ENCODE measurements around the gene JAKMIP2. TPM values are rescaled to one million over a fixed set of nuclear protein-coding genes. Genes with fewer than 3 reads are reported as not detected.

JAKMIP2 gene
- polyA plus RNA-seq, 1 of the 3 experiments (the other 2 are of a cell fraction) = 2.1 TPM

- Histone ChIP-seq H2AFZ (ENCODE audit: low read depth) (no peak overlapping the region), H4K20me1 (ENCODE audit: insufficient read depth) (no peaks in the 10 kb centered on the region), H3K27me3 (ENCODE audit: insufficient read depth) (no peaks in the 10 kb centered on the region), H3K9ac (no peak overlapping the region), H3K36me3 (replicated peaks in 1 of 2; ENCODE audit: control insufficient read depth in 1 of 2, insufficient read depth in 2 of 2, low read length in 1 of 2) (peaks cover 2% of the 10 kb centered on the region in 2 experiments), H3K9me3 (no peaks in the 10 kb centered on the region), H3K27ac (ENCODE audit: low read depth in 2 of 2, low read length in 1 of 2) (no peak overlapping the region), H3K4me2 (no peak overlapping the region), H3F3A (replicated peaks; ENCODE audit: insufficient read depth) (no peaks in the 10 kb centered on the region), H3K9me2 (no peaks in the 10 kb centered on the region), H3K4me3 (ENCODE audit: low read depth in 2 of 2, low read length in 1 of 2) (no peak overlapping the region; a peak in 1 of 4 replicates), H3K79me2 (ENCODE audit: insufficient read depth) (no peaks in the 10 kb centered on the region), H3K4me1 (ENCODE audit: control insufficient read depth in 1 of 2, insufficient read depth in 2 of 2, low read depth in 1 of 2, low read length in 1 of 2) (peaks cover 0 to 15% of the 10 kb centered on the region in 2 experiments; a peak in 1 of 4 replicates)
- 49% methylated on average over 8 of the region's 8 CpGs for WGBS (ENCODE audit: low lambda C conversion rate)
- DNase-seq = peak; percentile 58
- ChIA-PET CTCF (interaction anchor here (0.6 to 11.4 kb wide), 50 partner anchors 9 to 283 kb away, joined by 3 to 257 read pairs (median 5); partner anchors contain the start of gene JAKMIP2), POLR2A (interaction anchor here (0.6 to 1.1 kb wide), 2 partner anchors 153 to 195 kb away, joined by 3 read pairs; no protein-coding TSS in a partner anchor)
- TF ChIP-seq NRF1 (IDR thresholded peaks at IDR 0.05; ENCODE audit: low read depth, low read length) = 0 out of 2 replicates have a peak, but pooled peaks have one; percentile 3
- TF ChIP-seq MEF2A (IDR thresholded peaks at IDR 0.05; ENCODE audit: borderline replicate concordance, low read depth) = no peak
- TF ChIP-seq, protein P1, sequence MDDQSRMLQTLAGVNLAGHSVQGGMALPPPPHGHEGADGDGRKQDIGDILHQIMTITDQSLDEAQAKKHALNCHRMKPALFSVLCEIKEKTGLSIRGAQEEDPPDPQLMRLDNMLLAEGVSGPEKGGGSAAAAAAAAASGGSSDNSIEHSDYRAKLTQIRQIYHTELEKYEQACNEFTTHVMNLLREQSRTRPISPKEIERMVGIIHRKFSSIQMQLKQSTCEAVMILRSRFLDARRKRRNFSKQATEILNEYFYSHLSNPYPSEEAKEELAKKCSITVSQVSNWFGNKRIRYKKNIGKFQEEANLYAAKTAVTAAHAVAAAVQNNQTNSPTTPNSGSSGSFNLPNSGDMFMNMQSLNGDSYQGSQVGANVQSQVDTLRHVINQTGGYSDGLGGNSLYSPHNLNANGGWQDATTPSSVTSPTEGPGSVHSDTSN (IDR thresholded peaks at IDR 0.05) = no peak
- peak; percentile 85 for TF ChIP-seq CTCF (IDR thresholded peaks at IDR 0.05)
- TF ChIP-seq RCOR1 (IDR thresholded peaks at IDR 0.05; ENCODE audit: low read length) = 0 out of 2 replicates have a peak, but pooled peaks have one; percentile 11
- no peak for TF ChIP-seq ZBTB33 (IDR thresholded peaks at IDR 0.05; ENCODE audit: borderline replicate concordance, low read depth)
- no peak for TF ChIP-seq FOSL2 (IDR thresholded peaks at IDR 0.05; ENCODE audit: borderline replicate concordance, low read depth)
- TF ChIP-seq SMC3 (IDR thresholded peaks at IDR 0.05; ENCODE audit: low read depth, low read length) = peak; percentile 97
- peak; percentile 97 for TF ChIP-seq RAD21 (IDR thresholded peaks at IDR 0.05; ENCODE audit: low read length)
These were observed 154.3 kb downstream of the JAKMIP2 start for GRCh38 chr5:147628058-147628895.

DNA sequence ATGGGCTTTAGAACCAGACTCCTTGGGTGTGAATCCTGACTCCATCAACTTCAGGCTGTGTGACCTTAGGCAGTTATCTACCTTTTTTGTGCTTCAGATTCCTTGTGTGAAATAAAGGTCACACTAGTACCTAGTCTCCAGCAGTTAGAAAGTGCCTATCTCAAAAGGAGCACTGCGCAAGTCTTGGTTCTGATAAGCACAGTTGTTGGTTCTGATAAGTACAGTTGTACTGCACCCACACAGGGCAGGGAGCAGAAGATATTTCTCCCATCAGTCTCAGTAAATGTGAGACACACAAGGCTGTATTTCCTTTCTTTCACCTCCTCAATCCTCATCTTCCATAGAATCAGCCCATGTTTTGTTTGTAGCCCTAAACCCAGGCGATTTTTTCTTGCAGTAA lies 156.1 kb downstream of the JAKMIP2 start:
- H4K20me1 ChIP-seq (ENCODE audit: insufficient read depth) = no peaks in the 10 kb centered on the region
- H3K36me3 ChIP-seq (replicated peaks in 1 of 2; ENCODE audit: control insufficient read depth in 1 of 2, insufficient read depth in 2 of 2, low read length in 1 of 2) = peaks cover 2 to 4% of the 10 kb centered on the region in 2 experiments
- H3K4me3 ChIP-seq (ENCODE audit: low read depth in 2 of 2, low read length in 1 of 2) = no peak overlapping the region
- WGBS (ENCODE audit: low lambda C conversion rate) = 64% methylated on average over 2 of the region's 2 CpGs
- no peaks in the 10 kb centered on the region for H3K9me3 ChIP-seq
- ChIA-PET POLR2A (no interaction called here), CTCF (interaction anchor here (2.5 to 11.4 kb wide), 4 partner anchors 14 to 198 kb away, joined by 7 to 257 read pairs (median 17); no protein-coding TSS in a partner anchor)
- no peak overlapping the region for H2AFZ ChIP-seq (ENCODE audit: low read depth)
- no peaks in the 10 kb centered on the region for H3K9me2 ChIP-seq
- no peak overlapping the region for H3K27ac ChIP-seq (ENCODE audit: low read depth in 2 of 2, low read length in 1 of 2)
- TF ChIP-seq RXRA (IDR thresholded peaks at IDR 0.05; ENCODE audit: borderline replicate concordance, low read depth) = no peak
- TF ChIP-seq NFIC (IDR thresholded peaks at IDR 0.05; ENCODE audit: borderline replicate concordance) = no peak
- TF ChIP-seq EP300 (IDR thresholded peaks at IDR 0.05; ENCODE audit: borderline replicate concordance in 1 of 2, low read depth in 1 of 2, low read length in 1 of 2) = no peak
- TF ChIP-seq CTCF (IDR thresholded peaks at IDR 0.05) = no peak
- no peaks in the 10 kb centered on the region for H3K27me3 ChIP-seq (ENCODE audit: insufficient read depth)
- peaks cover 0 to 7% of the 10 kb centered on the region in 2 experiments; a peak in 1 of 4 replicates for H3K4me1 ChIP-seq (ENCODE audit: control insufficient read depth in 1 of 2, insufficient read depth in 2 of 2, low read depth in 1 of 2, low read length in 1 of 2)
- H3F3A ChIP-seq (replicated peaks; ENCODE audit: insufficient read depth) = no peaks in the 10 kb centered on the region
- no peak for DNase-seq
- H3K79me2 ChIP-seq (ENCODE audit: insufficient read depth) = no peaks in the 10 kb centered on the region
- H3K9ac ChIP-seq = no peak overlapping the region
- H3K4me2 ChIP-seq = no peak overlapping the region
